DMS53 treated with DMSO at 0.1 percent for 48 hours (cell line): Measurements from ENCODE around the gene TXN2.
"Not testable (repeated sequence)": the region's sequence is repeated elsewhere in the genome, so short reads cannot be mapped to it uniquely, and the experiment has no call there.

Experiments
- DNase-seq: peaks from one replicate; lab custom pipeline; 2025; ENCODE audit not compliant: unreplicated experiment; lab: John Stamatoyannopoulos, UW

TXN2 gene

DNA sequence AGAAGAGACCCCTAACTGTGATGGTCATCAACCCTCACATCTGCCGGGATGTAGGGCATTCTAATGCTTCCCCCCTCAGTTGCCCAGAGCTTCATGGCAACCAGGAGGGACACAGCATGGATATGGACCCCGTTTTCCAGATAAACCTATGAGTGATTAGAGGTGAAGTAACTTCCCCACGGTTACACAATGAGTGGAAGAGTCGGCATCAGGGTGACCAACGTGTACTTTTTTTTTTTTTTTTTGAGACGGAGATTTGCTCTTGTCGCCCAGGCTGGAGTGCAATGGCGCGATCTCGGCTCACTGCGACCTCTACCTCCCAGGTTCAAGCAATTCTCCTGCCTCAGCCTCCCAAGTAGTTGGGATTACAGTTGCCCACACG lies 25.0 kb downstream of the TXN2 start:
- no peak for DNase-seq

DNA sequence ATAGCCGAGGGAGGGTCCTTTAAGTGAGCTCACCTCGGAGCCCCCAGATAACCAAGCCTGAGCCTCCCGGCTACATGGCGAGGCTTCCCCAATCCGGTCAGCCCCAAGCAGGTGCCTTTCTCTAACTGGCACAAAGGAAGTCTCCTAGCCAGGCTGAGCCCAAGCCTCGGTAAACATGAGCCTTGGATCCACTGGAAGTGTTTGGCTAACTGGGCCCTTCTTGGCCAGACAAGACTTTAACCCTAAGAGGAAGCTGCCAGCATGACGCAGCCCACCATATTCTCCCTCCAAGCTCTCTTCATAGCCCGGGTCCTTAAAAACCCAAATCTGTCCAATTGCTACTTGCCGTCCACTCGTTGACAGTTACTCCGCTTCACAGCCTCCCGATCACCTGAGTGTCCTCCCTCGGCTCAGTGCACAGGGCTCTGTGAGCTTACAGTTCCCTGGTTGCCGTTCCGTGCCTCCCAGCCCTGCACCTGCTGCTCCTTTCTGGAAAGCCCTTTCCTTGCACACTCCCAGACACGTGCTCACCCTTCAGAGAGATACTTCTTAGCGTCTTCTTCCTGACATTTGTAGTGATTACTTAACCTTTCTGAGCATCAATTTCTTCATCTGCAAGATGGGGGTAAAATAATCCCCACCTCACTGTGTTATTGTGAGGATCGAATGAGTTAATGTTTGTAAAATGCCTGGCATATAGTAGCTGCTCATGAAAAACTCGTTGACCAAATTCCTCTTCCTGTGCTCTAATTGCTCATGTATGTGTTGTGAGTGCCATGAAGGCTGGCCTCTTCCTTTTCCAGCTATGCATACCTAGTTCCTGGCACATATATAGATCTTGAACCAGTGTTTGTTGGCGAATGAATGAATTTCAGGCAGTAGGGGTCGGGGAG lies 25.6 kb downstream of the TXN2 start:
- DNase-seq = peak; percentile 30

DNA sequence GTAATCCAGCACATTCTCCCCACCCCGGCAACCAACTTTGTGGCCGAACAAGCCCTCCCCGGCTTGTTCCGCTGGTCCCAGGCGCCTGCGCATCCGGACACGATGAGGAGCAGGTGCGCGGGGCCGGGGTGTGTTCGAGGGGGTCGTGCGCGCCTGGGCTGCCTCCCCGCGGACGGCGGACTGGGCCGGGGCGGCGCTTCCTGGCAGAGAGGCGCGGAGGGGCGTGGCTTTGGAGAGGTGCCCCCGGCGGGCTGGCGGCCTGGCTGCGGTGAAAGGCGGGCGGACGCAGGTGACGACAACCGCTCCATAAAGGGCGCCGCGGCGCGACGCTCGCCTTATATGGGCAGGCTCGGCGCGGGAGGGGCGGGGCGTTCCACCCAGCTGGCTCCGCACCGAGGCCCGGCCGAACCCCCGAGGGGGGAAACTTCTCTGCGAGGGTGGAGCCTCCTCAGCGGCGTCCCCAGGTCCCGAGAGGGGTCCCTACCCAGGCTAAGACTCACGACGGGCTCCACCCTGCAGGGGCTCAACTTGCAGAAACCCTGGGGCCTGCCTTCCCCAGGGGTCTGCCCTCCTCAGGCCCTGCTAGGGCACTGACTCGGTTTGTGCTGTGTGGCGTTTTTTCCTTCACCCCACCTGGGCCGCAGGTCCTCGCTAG lies 26.4 kb downstream of the TXN2 start:
- peak; percentile 66 for DNase-seq

DNA sequence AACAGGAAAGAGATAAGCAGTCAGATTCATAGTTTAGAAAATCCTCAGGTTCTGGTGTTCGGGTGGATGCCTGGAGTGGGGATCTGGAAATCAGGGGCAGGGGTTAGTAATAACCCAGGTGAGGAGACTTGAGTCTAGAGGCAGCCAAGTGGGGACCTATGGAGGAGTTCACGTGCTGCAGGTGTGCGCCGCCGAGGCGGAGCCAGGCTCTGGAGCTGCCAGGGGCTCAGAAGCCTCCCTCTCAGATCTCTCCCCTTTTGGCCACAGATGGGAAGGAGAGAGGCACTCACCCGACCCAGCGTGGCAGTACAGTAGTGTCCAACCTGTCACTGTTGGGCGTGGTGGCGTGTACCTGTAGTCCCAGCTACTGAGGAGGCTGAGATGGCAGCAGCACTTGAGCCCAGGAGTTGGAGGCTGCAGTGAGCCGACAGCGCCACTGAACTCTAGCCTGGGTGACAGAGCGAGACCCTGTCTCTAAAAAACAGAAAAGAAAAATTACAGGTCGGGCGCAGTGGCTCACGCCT lies 27.5 kb downstream of the TXN2 start:
- no peak for DNase-seq

DNA sequence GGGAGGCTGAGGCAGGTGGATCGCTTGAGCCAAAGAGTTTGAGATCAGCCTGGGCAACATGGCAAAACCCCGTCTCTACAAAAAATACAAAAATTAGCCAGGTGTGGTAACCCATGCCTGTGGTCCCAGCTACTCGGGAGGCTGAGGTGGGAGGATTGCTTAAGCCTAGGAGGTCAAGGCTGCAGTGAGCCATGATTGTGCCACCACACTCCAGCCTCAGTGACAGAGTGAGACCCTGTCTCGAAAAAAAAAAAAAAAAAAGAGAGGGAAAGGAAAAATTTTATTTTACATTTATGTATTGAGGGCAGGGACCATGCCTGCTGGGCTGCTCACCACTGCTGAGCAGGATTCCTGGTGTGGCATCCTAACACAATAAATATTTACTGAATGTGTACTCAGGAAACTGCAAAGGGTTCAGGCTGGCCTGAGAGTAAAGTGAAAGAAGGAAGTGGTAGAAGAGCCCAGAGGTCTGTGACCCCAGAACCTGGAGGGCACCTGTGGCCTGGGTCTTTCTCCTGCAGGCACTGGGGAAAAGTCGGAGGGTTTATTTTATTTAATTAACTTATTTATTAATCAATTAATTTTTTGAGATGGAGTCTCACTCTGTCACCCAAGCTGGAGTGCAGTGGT lies 28.3 kb downstream of the TXN2 start:
- peak; percentile 2 for DNase-seq

DNA sequence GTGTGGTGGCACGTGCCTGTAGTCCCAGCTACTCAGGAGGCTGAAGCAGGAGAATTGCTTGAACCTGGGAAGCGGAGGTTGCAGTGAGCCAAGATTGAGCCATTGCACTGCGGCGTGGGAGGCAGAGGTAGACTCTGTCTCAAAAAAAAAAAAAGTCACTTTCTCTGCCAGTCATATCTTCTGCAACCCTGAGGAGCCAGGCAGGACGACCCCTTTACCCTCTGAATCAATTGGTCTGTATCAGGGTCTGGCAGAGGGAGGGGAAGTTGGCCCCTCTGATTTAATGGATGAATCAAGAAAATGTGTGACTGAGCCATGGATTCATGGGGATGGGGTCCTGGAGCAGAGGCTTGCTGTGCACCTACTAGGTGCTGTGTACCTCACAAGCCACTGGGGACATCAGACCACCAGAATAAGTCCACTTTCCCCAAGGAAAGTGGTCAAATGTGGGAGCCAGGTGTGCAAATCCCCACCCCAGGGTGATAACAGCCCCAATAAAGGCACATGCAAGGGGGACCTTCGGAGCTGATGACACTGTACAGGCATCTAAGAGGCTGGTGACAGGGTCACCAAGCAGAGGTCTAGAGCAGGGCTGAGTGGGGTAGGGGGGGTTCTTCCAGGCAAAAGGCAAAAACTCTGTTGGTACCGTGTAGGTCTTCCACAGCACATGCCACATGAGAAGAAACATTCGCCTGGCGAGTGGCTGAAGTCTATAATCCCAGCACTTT lies 29.0 kb downstream of the TXN2 start:
- DNase-seq = no peak

DNA sequence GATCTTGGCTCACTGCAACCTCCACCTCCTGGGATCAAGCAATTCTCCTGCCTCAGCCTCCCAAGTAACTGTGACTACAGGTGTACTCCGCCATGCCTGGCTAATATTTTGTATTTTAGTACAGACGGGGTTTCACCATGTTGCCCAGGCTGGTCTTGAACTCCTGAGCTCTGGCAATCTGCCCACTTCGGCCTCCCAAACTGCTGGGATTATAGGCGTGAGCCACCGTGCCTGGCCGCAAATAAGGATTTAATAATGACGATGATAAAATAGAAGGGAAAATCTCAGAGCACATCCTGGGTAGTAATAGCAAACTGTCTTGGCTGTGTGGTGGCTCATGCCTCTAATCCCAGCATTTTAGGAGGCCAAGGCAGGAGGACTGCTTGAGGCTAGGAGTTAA lies 30.5 kb downstream of the TXN2 start:
- not testable (repeated sequence) for DNase-seq

DNA sequence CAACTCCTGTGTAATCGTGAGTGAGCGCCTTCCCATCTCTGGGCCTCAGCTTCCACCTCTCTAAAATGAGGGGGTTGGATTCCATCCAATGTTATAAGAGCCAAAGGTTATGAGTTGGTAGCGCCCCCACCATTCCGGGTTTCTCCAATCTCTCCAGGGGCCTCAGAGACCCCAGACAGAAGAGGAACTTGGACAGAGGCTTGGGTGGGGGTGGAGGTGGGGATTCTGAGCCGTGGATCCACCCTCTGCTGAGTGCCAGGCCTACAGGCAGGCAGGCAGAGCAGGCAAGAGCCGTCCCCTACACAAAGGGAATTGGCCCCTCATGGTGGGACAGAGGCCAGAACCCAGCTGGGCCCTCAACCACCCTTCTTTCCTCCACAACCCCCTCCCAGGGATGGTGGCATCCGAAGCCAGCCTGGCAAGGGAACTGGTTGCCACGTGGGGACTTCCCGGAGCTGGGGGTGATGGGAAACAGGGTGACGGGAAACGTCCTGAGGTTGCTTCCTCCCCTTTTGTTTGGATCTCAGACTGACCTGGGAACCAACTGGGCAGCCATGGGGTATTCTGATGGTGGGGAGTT lies 31.8 kb downstream of the TXN2 start:
- no peak for DNase-seq

DNA sequence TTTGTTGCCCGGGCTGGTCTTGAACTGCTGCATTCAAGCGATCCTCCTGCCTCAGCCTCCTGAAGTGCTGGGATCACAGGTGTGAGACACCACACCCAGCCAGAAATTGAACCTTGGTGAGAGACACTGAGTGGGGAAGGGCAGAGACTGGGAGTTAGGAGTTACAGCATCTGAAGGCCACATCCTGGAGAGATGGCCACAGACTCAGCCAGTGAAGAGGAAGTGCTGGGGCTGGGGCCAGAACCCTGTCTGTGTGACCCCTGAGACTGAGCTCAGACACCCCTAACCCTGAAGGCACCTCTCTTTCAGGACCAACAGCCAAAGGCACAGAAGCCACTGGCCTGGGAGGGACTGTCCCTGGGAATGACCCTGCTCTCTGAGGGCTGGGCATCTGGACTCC lies 33.8 kb downstream of the TXN2 start:
- no peak for DNase-seq

DNA sequence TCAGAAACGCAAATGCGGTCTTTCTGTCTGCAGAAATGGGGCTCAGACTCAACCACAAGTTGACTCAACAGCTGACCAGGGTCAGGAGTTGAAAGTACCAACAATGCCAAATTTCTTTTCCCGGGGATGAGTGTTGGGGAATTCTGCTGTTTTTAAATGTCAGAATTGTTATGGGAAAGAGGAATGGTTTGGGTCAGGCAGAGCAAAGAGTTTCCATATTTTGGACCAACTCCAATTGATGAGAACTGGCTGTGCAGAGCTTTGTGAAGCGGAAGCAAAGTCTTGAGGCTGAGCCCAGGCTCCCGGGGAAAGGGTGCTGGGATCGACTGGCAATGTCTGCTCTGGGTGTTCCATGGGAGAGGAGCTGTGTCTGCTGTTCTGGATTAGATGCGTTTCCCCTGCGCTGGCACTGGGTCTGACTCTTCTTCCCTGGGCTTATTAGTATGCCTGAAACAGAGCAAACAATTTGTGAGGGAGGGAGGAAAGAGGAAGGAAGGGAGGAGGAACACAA lies 36.2 kb downstream of the TXN2 start:
- DNase-seq = no peak

DNA sequence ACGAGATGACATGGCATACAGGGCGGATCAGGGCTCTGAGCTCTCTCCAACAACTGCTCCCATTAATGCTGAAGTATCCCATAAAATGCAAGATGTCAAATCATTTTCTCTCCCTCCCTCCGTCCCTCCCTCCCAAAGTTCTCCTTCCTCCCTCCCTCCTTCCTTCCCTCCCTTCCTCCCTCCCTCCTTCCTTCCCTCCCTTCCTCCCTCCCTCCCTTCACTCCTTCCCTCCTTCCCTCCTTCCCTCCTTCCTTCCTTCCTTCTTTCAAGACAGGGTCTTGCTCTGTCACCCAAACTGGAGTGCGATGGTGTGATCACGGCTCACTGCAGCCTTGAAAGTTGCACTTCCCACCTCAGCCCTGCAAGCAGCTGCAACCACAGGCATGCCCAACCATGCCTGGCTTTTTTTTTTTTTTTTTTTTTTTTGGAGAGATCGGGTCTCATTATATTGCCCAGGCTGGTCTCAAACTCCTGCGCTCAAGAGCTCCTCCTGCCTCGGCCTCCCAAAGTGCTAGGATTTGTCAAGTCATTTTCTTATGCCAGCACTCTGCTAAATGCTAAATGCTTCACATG lies 38.2 kb downstream of the TXN2 start:
- DNase-seq = no peak

DNA sequence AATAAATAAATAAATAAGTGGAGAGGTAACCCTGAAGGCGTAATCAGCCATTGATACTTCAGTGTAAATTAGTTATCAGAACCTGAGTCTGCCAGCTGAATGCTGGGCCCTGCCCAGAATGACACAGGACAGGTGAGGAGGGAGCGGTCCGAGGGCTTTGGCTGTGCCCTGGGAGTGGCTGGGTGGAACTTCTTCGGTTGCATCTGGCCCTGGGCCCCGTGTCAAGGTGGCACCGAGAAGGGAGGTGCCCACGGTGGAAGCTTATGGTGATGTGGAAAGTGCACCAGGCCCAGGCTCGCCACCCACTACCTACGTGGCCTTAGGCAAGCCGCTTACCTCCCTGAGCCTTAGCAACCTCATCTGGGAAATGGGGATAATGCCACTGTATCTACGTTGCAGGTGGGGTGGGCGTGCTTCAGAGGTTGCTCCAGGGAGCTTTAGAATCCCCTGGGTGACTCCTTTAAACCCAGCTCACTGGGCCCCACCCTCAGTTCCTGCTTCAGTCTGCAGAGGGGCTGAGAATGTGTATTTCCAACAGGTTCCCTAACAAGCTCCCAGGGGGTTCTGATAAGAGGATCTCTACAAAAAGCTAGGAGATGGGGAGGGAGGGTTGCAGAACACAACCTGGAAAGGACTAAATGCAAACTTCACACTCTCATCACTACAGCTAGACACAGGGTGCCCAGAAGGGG lies 38.8 kb downstream of the TXN2 start:
- DNase-seq = no peak

DNA sequence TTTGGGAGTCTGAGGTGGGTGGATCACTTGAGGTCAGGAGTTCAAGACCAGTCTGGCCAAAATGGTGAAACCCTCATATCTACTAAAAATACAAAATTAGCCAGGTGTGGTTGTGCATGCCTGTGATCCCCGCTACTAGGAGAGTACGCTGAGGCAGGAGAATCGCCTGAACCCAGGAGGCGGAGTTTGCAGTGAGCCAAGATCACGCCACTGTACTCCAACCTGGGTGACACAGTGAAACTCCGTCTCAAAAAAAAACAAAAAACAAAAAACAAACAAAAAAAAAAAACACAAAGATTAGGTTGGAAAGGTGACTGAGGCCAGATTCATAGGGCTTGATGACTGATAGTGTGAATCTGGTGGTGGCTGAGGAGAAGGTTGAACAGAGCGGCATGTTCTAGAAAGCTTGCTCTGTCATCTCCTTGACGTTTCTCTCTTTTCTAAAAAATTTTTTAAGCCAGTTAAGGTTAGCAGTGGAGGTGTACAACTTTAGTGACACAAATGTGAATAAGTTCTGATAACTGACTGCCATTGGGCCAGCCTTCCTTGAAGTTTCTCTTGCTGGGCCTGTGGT lies 40.9 kb downstream of the TXN2 start:
- DNase-seq = no peak

DNA sequence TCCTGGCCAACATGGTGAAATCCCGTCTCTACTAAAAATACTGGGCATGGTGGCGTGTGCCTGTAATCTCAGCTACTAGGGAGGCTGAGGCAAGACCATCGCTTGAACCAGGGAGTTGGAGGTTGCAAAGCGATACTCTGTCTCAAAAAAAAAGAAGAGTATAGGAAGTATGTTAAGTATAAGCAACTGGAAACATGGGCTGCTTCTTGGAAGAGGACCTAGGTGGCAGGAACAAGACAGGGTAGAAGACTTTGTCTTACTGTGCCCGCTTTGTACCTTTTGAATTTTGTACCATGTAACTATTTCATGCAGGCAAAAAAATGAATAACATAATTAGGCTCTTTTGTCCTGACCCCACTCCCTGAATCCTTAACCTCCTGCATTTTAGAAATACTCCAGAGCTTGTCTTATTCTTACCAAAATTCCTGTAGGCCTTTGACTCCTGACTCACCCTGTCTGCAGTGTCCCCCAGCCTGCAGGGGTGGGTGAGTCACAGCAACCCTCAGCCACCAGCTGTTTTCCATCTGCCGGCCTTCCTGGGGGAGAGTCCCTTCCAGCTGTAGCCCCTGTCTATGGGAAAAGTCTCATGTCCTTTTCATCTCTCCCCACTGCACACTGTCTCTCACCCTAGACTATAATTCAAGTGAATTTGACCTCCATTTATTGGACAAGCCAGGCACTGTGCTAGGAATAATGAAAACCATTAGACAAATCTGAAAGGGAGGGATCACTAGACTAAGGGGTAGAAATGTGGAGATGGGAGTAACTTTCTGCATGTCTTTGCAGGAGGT lies 41.8 kb downstream of the TXN2 start:
- DNase-seq = peak; percentile 9

DNA sequence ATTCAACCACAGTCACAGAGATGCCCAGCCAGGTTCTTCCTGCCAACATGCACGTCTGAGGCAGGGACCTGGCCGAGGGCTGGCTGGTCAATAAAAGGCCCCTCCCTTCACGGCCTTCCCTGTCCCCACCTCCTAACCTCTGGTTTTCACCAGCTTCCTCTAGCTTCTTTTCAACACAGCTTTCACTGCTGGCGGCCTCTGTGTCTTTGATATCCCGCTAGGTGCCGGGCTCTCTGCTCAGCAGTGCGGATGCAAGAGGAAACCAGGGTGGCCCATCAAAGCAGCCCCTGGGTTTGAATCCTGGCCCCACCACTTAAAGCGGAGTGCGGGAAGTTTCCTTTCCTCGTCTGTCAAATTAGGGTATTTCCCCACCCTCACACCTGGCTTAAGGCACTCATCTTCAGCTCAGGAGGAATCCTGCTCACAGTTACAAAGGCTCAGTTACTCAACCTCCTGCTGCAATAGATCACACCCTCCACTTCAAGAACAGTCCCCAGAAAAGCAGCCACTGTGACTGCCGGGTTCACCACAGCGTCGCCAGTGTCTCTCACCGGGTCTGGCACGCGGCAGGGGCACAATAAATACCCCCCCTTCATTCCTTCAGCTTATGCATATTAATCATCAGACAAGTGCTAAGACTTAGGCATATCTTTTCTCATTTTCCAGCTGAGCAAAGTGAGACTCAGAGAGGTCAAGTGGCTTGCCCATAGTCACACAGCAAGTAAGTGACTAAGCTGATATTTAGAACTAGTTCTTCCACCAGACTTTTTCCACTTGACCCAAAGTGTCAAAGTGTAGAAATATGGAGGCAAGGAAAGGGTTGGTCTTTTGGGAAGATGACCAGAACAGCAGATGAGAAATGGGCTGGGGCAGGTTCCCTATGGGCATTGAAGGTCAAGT lies 45.7 kb downstream of the TXN2 start:
- DNase-seq = peak; percentile 29

DNA sequence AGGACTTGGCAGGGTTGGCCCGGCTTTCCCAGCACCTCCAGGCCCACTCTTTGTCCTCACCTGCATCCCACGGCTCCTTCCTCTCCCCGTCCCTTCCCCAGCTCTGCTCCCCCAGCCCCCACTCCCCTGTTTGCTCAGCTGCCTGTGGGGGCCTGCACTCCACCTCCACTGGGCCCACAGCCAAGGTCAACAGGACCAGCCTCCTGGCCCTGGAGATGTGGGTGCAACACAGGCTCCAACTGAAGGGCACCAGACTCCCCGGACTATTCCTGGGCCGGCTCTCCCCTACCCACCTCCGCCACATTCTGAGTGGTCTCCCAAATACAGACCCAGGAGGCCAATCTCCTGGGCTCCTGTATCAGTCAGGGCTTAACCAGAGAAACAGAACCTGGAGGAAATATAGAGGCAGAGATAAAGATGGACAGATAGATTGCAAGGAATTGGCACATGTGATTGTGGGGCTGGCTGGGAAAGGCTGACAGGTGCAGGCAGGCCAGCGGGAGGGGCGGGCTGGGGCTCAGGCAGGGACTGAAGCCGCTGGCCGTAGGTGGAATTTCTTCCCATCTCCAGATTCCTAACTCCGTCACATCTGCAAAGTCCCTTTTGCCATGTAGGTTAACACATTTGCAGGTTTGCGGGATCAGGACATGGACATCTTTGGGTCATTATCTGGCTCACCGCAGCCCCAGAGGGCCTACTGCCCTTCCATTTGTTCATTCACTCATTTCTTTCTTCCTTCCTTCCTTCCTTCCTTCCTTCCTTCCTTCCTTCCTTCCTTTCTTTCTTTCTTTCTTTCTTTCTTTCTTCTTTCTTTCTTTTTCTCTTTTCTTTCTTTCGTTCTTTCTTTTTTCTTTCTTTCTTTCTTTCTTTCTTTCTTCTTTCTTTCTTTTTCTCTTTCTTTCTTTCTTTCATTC lies 47.9 kb downstream of the TXN2 start:
- peak; percentile 47 for DNase-seq
